SW480 (cell line): ENCODE measurements around the gene SNX30.

Source experiments
- DNase-seq: peaks from one replicate; pipeline ENCODE4 v3.0.0-alpha.2; 2016; ENCODE audit warnings: low spot score

Gene SNX30

GRCh38 chr9:112752334-112753125 lies 2.0 kb downstream of the SNX30 start:
- no peak for DNase-seq

- DNase-seq, result peak; percentile 42
Measured at GRCh38 chr9:112753725-112754124, 3.2 kb downstream of the SNX30 start.

- peak; percentile 71 for DNase-seq
Measured at GRCh38 chr9:112754578-112754977, 4.0 kb downstream of the SNX30 start.

- DNase-seq, result no peak
Measured at GRCh38 chr9:112755016-112755427, 4.5 kb downstream of the SNX30 start.

- no peak for DNase-seq
Measured at GRCh38 chr9:112755675-112756074, 5.1 kb downstream of the SNX30 start.

- no peak for DNase-seq
Measured at GRCh38 chr9:112757282-112757883, 6.8 kb downstream of the SNX30 start.

GRCh38 chr9:112757940-112758339 lies 7.4 kb downstream of the SNX30 start:
- no peak for DNase-seq

- no peak for DNase-seq
Measured at GRCh38 chr9:112760821-112761220, 10.3 kb downstream of the SNX30 start.

GRCh38 chr9:112761912-112762655 lies 11.5 kb downstream of the SNX30 start:
- no peak for DNase-seq

GRCh38 chr9:112762726-112763518 lies 12.4 kb downstream of the SNX30 start:
- DNase-seq, result no peak

- peak; percentile 27 for DNase-seq
Measured at GRCh38 chr9:112764344-112764743, 13.8 kb downstream of the SNX30 start.

- DNase-seq, result peak; percentile 68
Measured at GRCh38 chr9:112764837-112765236, 14.3 kb downstream of the SNX30 start.

- DNase-seq, result no peak
Measured at GRCh38 chr9:112765281-112765680, 14.7 kb downstream of the SNX30 start.

- DNase-seq, result no peak
Measured at GRCh38 chr9:112771359-112772214, 21.0 kb downstream of the SNX30 start.

- no peak for DNase-seq
Measured at GRCh38 chr9:112772215-112772509, 21.6 kb downstream of the SNX30 start.

- no peak for DNase-seq
Measured at GRCh38 chr9:112772551-112772950, 22.0 kb downstream of the SNX30 start.

- DNase-seq, result no peak
Measured at GRCh38 chr9:112774006-112774996, 23.7 kb downstream of the SNX30 start.

- peak; percentile 26 for DNase-seq
Measured at GRCh38 chr9:112777914-112778313, 27.4 kb downstream of the SNX30 start.

GRCh38 chr9:112780450-112781036 lies 30.0 kb downstream of the SNX30 start:
- DNase-seq, result no peak

GRCh38 chr9:112782218-112782617 lies 31.7 kb downstream of the SNX30 start:
- DNase-seq, result no peak
